ENCODE data around the gene ZNF280A. TPM values are rescaled to one million over a fixed set of nuclear protein-coding genes. Genes with fewer than 3 reads are reported as not detected.

The ZNF280A gene
- total RNA-seq, 1 donor from 2014 or later = 0.09 TPM

DNA sequence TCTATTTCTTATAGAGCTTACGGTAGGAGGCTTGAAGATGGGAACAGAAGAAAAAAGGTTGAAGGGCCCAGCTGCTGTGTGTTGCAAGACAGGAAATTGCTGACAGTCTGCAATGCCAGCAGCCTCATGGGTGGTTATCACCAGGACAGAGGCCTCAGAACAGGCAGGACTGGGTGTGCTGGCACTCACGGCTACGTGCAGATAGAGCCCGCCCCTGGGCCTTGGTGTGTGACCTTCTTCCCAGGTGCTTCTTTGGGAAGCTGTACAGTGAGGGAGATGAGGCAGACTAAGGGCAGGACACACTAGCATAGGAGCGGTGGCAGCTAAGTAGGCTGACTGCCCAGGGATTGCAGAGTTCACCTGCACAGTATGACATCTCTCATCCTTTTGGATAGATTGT, 26.4 kb upstream of the ZNF280A start:
- peaks cover 73% of the 10 kb centered on the region for H3K27me3 Mint-ChIP-seq (ENCODE audit: low read depth, unreplicated experiment)
- FAIRE-seq = no peak
- no peaks in the 10 kb centered on the region for H3K4me1 ChIP-seq (ENCODE audit: insufficient read depth, low read length)

DNA sequence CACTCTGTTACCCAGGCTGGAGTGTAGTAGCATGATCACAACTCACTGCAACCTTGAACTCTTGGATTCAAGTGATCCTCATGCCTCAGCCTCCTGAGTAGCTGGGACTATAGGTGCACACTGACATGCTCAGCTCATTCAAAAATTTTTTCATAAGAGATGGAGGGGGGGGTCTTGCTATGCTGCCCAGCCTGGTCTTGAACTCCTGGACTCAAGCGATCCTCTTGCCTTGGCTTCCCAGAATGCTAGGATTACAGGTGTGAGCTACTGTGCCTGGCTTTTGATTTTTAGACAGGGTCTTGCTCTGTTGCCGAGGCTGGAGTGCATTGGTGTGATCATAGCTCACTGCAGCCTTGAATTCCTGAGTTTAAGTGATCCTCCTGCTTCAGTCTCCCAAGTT, 25.0 kb upstream of the ZNF280A start:
- Mint-ChIP-seq H3K9me3 (ENCODE audit: unreplicated experiment) (peaks cover 2% of the 10 kb centered on the region), H3K27me3 (ENCODE audit: low read depth, unreplicated experiment) (peaks cover 64% of the 10 kb centered on the region), H3K36me3 (ENCODE audit: low read depth, unreplicated experiment) (no peaks in the 10 kb centered on the region), H3K27ac (ENCODE audit: unreplicated experiment) (no peak overlapping the region), H3K4me1 (ENCODE audit: low read depth, unreplicated experiment) (no peaks in the 10 kb centered on the region), H3K4me3 (ENCODE audit: unreplicated experiment) (no peak overlapping the region)
- H3K79me2 ChIP-seq (ENCODE audit: insufficient read depth, low read length) = no peaks in the 10 kb centered on the region
- H3K36me3 ChIP-seq (ENCODE audit: insufficient read depth, low read length) = no peaks in the 10 kb centered on the region
- H2AFZ ChIP-seq (ENCODE audit: low read depth, low read length) = no peak overlapping the region
- H4K20me1 ChIP-seq (ENCODE audit: insufficient read depth, low read length) = no peaks in the 10 kb centered on the region
- H3K27ac ChIP-seq (ENCODE audit: low read depth, low read length) = no peak overlapping the region
- FAIRE-seq = no peak
- no peaks in the 10 kb centered on the region for H3K4me1 ChIP-seq (ENCODE audit: insufficient read depth, low read length)
- no peaks in the 10 kb centered on the region for H3K9me3 ChIP-seq (ENCODE audit: insufficient read depth, low read depth, low read length)
- TF ChIP-seq EZH2 (IDR thresholded peaks at IDR 0.05; ENCODE audit: insufficient read depth, low read length) = no peak
- TF ChIP-seq, protein P1, sequence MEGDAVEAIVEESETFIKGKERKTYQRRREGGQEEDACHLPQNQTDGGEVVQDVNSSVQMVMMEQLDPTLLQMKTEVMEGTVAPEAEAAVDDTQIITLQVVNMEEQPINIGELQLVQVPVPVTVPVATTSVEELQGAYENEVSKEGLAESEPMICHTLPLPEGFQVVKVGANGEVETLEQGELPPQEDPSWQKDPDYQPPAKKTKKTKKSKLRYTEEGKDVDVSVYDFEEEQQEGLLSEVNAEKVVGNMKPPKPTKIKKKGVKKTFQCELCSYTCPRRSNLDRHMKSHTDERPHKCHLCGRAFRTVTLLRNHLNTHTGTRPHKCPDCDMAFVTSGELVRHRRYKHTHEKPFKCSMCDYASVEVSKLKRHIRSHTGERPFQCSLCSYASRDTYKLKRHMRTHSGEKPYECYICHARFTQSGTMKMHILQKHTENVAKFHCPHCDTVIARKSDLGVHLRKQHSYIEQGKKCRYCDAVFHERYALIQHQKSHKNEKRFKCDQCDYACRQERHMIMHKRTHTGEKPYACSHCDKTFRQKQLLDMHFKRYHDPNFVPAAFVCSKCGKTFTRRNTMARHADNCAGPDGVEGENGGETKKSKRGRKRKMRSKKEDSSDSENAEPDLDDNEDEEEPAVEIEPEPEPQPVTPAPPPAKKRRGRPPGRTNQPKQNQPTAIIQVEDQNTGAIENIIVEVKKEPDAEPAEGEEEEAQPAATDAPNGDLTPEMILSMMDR (IDR thresholded peaks at IDR 0.05; ENCODE audit: insufficient read depth, low read depth, low read length) = no peak
- H3K27me3 ChIP-seq (ENCODE audit: insufficient read depth, low read length) = no peaks in the 10 kb centered on the region
- no peak for DNase-seq (ENCODE audit: low read depth)
- no peak overlapping the region for H3K4me2 ChIP-seq (ENCODE audit: low read length)
- H3K4me3 ChIP-seq (ENCODE audit: insufficient read depth, low read depth, low read length) = no peak overlapping the region
- H3K9ac ChIP-seq (ENCODE audit: low read length) = no peak overlapping the region

More for the DNA sequence above, 26.4 kb upstream of the ZNF280A start:
- no peaks in the 10 kb centered on the region for H3K4me1 Mint-ChIP-seq (ENCODE audit: low read depth, unreplicated experiment)
- no peaks in the 10 kb centered on the region for H3K36me3 Mint-ChIP-seq (ENCODE audit: low read depth, unreplicated experiment)
- no peak overlapping the region for H2AFZ ChIP-seq (ENCODE audit: low read depth, low read length)
- H4K20me1 ChIP-seq (ENCODE audit: insufficient read depth, low read length) = no peaks in the 10 kb centered on the region
- H3K4me3 Mint-ChIP-seq (ENCODE audit: unreplicated experiment) = no peak overlapping the region
- H3K9me3 Mint-ChIP-seq (ENCODE audit: unreplicated experiment) = no peaks in the 10 kb centered on the region
- H3K9me3 ChIP-seq (ENCODE audit: insufficient read depth, low read depth, low read length) = no peaks in the 10 kb centered on the region
- H3K36me3 ChIP-seq (ENCODE audit: insufficient read depth, low read length) = no peaks in the 10 kb centered on the region
- TF ChIP-seq, protein P1 (IDR thresholded peaks at IDR 0.05; ENCODE audit: insufficient read depth, low read depth, low read length) = no peak
- TF ChIP-seq EZH2 (IDR thresholded peaks at IDR 0.05; ENCODE audit: insufficient read depth, low read length) = no peak
- H3K79me2 ChIP-seq (ENCODE audit: insufficient read depth, low read length) = no peaks in the 10 kb centered on the region
- H3K27ac ChIP-seq (ENCODE audit: low read depth, low read length) = no peak overlapping the region
- no peak for DNase-seq (ENCODE audit: low read depth)
- no peak overlapping the region for H3K4me2 ChIP-seq (ENCODE audit: low read length)
- no peak overlapping the region for H3K4me3 ChIP-seq (ENCODE audit: insufficient read depth, low read depth, low read length)
- no peak overlapping the region for H3K9ac ChIP-seq (ENCODE audit: low read length)
- H3K27me3 ChIP-seq (ENCODE audit: insufficient read depth, low read length) = no peaks in the 10 kb centered on the region
- H3K27ac Mint-ChIP-seq (ENCODE audit: unreplicated experiment) = no peak overlapping the region

DNA sequence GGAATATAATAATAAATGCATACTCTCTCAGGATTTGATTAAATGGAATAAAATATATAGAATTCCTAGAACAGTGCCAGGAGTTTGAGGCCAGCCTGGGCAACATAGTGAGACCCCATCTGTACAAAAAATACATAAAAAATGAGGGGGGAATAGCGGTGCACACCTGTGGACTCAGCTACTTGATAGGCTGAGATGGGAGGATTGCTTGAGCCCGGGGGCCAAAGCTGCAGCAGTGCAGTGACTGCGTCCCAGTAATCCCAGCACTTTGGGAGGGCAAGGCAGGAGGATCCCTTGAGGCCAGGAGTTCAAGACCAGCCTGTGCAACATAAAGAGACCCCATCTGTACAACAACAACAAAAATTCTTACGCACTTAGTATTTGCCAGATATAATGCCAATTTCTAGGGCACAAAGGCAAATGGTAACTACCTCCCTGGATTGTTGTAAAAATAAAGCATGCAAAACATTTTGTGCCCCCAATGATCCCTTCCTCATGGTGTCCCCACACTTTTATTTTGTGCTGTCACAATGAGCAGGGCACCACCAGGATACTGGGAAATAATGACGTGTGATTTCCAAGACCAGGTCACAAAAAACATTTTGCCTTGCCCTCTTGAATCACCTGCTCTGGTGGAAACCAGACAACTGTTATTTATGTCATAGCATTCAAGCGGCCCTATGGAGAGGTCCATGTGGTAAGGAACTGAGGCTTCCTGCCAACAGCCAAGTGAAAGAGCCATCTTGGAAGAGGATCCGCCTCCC, 18.3 kb upstream of the ZNF280A start:
- no peaks in the 10 kb centered on the region for H3K36me3 ChIP-seq (ENCODE audit: insufficient read depth, low read length)
- no peaks in the 10 kb centered on the region for H3K4me1 Mint-ChIP-seq (ENCODE audit: low read depth, unreplicated experiment)
- H3K79me2 ChIP-seq (ENCODE audit: insufficient read depth, low read length) = no peaks in the 10 kb centered on the region
- no peak overlapping the region for H3K27ac Mint-ChIP-seq (ENCODE audit: unreplicated experiment)
- no peak overlapping the region for H3K27ac ChIP-seq (ENCODE audit: low read depth, low read length)
- H3K9ac ChIP-seq (ENCODE audit: low read length) = no peak overlapping the region
- no peak overlapping the region for H3K4me2 ChIP-seq (ENCODE audit: low read length)
- FAIRE-seq = no peak
- no peaks in the 10 kb centered on the region for H4K20me1 ChIP-seq (ENCODE audit: insufficient read depth, low read length)
- H3K36me3 Mint-ChIP-seq (ENCODE audit: low read depth, unreplicated experiment) = no peaks in the 10 kb centered on the region
- no peak overlapping the region for H3K4me3 ChIP-seq (ENCODE audit: insufficient read depth, low read depth, low read length)
- TF ChIP-seq, protein P1 (IDR thresholded peaks at IDR 0.05; ENCODE audit: insufficient read depth, low read depth, low read length) = no peak
- no peak for TF ChIP-seq EZH2 (IDR thresholded peaks at IDR 0.05; ENCODE audit: insufficient read depth, low read length)
- DNase-seq (ENCODE audit: low read depth) = no peak
- no peak overlapping the region for H2AFZ ChIP-seq (ENCODE audit: low read depth, low read length)
- no peaks in the 10 kb centered on the region for H3K27me3 ChIP-seq (ENCODE audit: insufficient read depth, low read length)
- no peaks in the 10 kb centered on the region for H3K9me3 ChIP-seq (ENCODE audit: insufficient read depth, low read depth, low read length)
- no peak overlapping the region for H3K4me3 Mint-ChIP-seq (ENCODE audit: unreplicated experiment)
- peaks cover 5% of the 10 kb centered on the region for H3K9me3 Mint-ChIP-seq (ENCODE audit: unreplicated experiment)
- no peaks in the 10 kb centered on the region for H3K4me1 ChIP-seq (ENCODE audit: insufficient read depth, low read length)
- H3K27me3 Mint-ChIP-seq (ENCODE audit: low read depth, unreplicated experiment) = peaks cover 61% of the 10 kb centered on the region
